Tibial artery (tissue), 4 donors: Measurements from ENCODE around the gene PCDHA8.
"Not testable (repeated sequence)": the region's sequence is repeated elsewhere in the genome, so short reads cannot be mapped to it uniquely, and the experiment has no call there.

Source experiments
- DNase-seq, 2 donors: peaks; one replicate each; pipeline ENCODE4 v3.0.0-alpha.2; 2019
- H3K27ac ChIP-seq, 2 donors: fragments of 200-600 bp; sonication (generic) in 1 of 2; 1 replicate in 1 of 2; 2 replicates in 1 of 2; pipeline ENCODE4 v1.5.1; 2018 to 2019; ENCODE audit warnings: mild to moderate bottlenecking in 1 of 2
- H3K27me3 ChIP-seq, 2 donors: fragments of 200-600 bp; sonication (generic) in 1 of 2; one replicate each; pipeline versions ENCODE4 v1.5.1 to v1.6.0; 2016 to 2019
- H3K36me3 ChIP-seq, 3 donors: fragments of 200-600 bp; sonication (generic) in 2 of 3; one replicate each; pipeline ENCODE4 v1.5.1; 2016 to 2019; ENCODE audit warnings: mild to moderate bottlenecking in 2 of 3
- H3K4me1 ChIP-seq, 4 donors: fragments of 200-600 bp; sonication (generic) in 2 of 4; 1 replicate in 3 of 4; 2 replicates in 1 of 4; pipeline ENCODE4 v1.5.1; 2016 to 2019
- H3K4me3 ChIP-seq, 2 donors: fragments of 200-600 bp; sonication (generic) in 1 of 2; 1 replicate in 1 of 2; 2 replicates in 1 of 2; pipeline ENCODE4 v1.5.1; 2018 to 2019; ENCODE audit warnings: mild to moderate bottlenecking in 2 of 2
- H3K9me3 ChIP-seq, 3 donors: fragments of 200-600 bp; sonication (generic) in 1 of 3; one replicate each; pipeline ENCODE4 v1.5.1; 2016 to 2019
- CTCF ChIP-seq, 2 experiments: fragments of 200-600 bp in 1 of 2; fragments of 450-650 bp in 1 of 2; IDR thresholded peaks; one replicate each; pipeline ENCODE4 v1.5.1; 2017 to 2019; ENCODE audit warnings: antibody characterized with exemption in 2 of 2, mild to moderate bottlenecking in 1 of 2, moderate library complexity in 1 of 2
- intact Hi-C: fragments of 100-400 bp; cut with DNase I; formaldehyde crosslinking; loops from one replicate; pipeline ENCODE4 v1.15.0; 2023; ENCODE audit warnings: low total_unique reads

The PCDHA8 gene

GRCh38 chr5:140800816-140801493 is 40.0 kb upstream of the PCDHA8 start, which contains the start of gene PCDHA3:
PCDHA3 (plus strand) TSS chr5:140801057.
- H3K27me3 ChIP-seq, result peaks cover 0 to 7% of the 10 kb centered on the region in 2 donors
- peak in 1 of 2 donors; percentile 60 for DNase-seq
- peak within 1 kb of the TSS; percentile 37 to 40 for H3K4me3 ChIP-seq
- no peak within 1 kb of the TSS for H3K27ac ChIP-seq
- H3K9me3 ChIP-seq, result peaks cover 0 to 45% (median 45%) of the 10 kb centered on the region in 3 donors
- H3K4me1 ChIP-seq, result no peaks in the 10 kb centered on the region
- peak; percentile 12 to 19 for TF ChIP-seq CTCF (IDR thresholded peaks at IDR 0.05)
- H3K36me3 ChIP-seq, result peaks cover 0 to 4% (median 0%) of the 10 kb centered on the region in 3 donors
- intact Hi-C loops, result loop anchor here (10.0 kb wide), 1 partner anchor 244 kb away; no protein-coding TSS in a partner anchor

- H3K27ac ChIP-seq, result no peak overlapping the region
- H3K27me3 ChIP-seq, result peaks cover 0 to 6% of the 10 kb centered on the region in 2 donors
- DNase-seq, result no peak
- peaks cover 0 to 4% (median 0%) of the 10 kb centered on the region in 3 donors for H3K36me3 ChIP-seq
- no peaks in the 10 kb centered on the region for H3K4me1 ChIP-seq
- TF ChIP-seq CTCF (IDR thresholded peaks at IDR 0.05), result no peak
- intact Hi-C loops, result loop anchor here (10.0 kb wide), 1 partner anchor 243 kb away; no protein-coding TSS in a partner anchor
- H3K9me3 ChIP-seq, result peaks cover 0 to 45% (median 40%) of the 10 kb centered on the region in 3 donors
- H3K4me3 ChIP-seq, result peak overlapping the region; percentile 37 to 40
These were observed 39.5 kb upstream of the PCDHA8 start for GRCh38 chr5:140801494-140801841.

- H3K4me3 ChIP-seq, H3K36me3 ChIP-seq, DNase-seq, H3K4me1 ChIP-seq, H3K27me3 ChIP-seq, H3K27ac ChIP-seq: not testable (repeated sequence)
- intact Hi-C loops, result loop anchor here (10.0 kb wide), 1 partner anchor 242 kb away; no protein-coding TSS in a partner anchor
- peaks cover 0 to 45% (median 38%) of the 10 kb centered on the region in 3 donors for H3K9me3 ChIP-seq
These were observed 38.6 kb upstream of the PCDHA8 start for GRCh38 chr5:140802381-140802780.

GRCh38 chr5:140802781-140803271 is 38.2 kb upstream of the PCDHA8 start:
- peaks cover 0 to 4% (median 0%) of the 10 kb centered on the region in 3 donors for H3K36me3 ChIP-seq
- no peak overlapping the region for H3K27ac ChIP-seq
- no peaks in the 10 kb centered on the region for H3K27me3 ChIP-seq
- intact Hi-C loops, result loop anchor here (10.0 kb wide), 1 partner anchor 242 kb away; no protein-coding TSS in a partner anchor
- TF ChIP-seq CTCF (IDR thresholded peaks at IDR 0.05), result no peak
- DNase-seq, result peak in 1 of 2 donors; percentile 59
- H3K4me3 ChIP-seq, result no peak overlapping the region
- no peaks in the 10 kb centered on the region for H3K4me1 ChIP-seq
- H3K9me3 ChIP-seq, result peaks cover 0 to 46% (median 40%) of the 10 kb centered on the region in 3 donors

- peak; percentile 22 for TF ChIP-seq CTCF (IDR thresholded peaks at IDR 0.05)
- Histone ChIP-seq H3K27ac (peak within 1 kb of the TSS in 1 of 2 donors; percentile 59), H3K9me3 (peaks cover 0 to 58% (median 38%) of the 10 kb centered on the region in 3 donors), H3K36me3 (no peaks in the 10 kb centered on the region), H3K4me3 (peak within 1 kb of the TSS; percentile 38 to 52), H3K27me3 (no peaks in the 10 kb centered on the region), H3K4me1 (no peaks in the 10 kb centered on the region)
- DNase-seq, result no peak
- intact Hi-C loops, result loop anchor here (10.0 kb wide), 1 partner anchor 238 kb away; no protein-coding TSS in a partner anchor
These were observed 33.9 kb upstream of the PCDHA8 start, which contains the start of gene PCDHA4 for GRCh38 chr5:140806834-140807775. PCDHA4 (plus strand) TSS chr5:140807068.

- H3K27me3 ChIP-seq, H3K4me1 ChIP-seq, H3K27ac ChIP-seq, H3K4me3 ChIP-seq, H3K36me3 ChIP-seq, DNase-seq: not testable (repeated sequence)
- H3K9me3 ChIP-seq, result peaks cover 0 to 46% (median 28%) of the 10 kb centered on the region in 3 donors
- intact Hi-C loops, result loop anchor here (10.0 kb wide), 1 partner anchor 236 kb away; no protein-coding TSS in a partner anchor
These were observed 32.6 kb upstream of the PCDHA8 start for GRCh38 chr5:140808241-140808888.
